HepG2 (cell line): ENCODE data around the gene MIEF2.

Source experiments
- ARNT ChIP-seq: fragments of 450-650 bp; IDR thresholded peaks from 2 replicates; pipeline ENCODE4 v1.6.1; 2017
- IKZF4 ChIP-seq: sonication (generic); formaldehyde crosslinking; IDR thresholded peaks from 2 replicates; pipeline ENCODE4 v1.5.1; 2020; ENCODE audit warnings: borderline replicate concordance, mild to moderate bottlenecking, low read depth, missing genetic modification reagents; ENCODE audit errors: not compliant biosample characterization
- JUN ChIP-seq: sonication (generic); formaldehyde crosslinking; IDR thresholded peaks from 2 replicates; pipeline ENCODE4 v1.4.0; 2020; ENCODE audit warnings: mild to moderate bottlenecking, missing genetic modification reagents
- PHF8 ChIP-seq: sonication (generic); formaldehyde crosslinking; IDR thresholded peaks from 2 replicates; pipeline ENCODE4 v1.5.0; 2020; ENCODE audit warnings: missing genetic modification reagents
- TF ChIP-seq, protein P1 (sequence below): sonication (generic); formaldehyde crosslinking; IDR thresholded peaks from 2 replicates; pipeline ENCODE4 v1.5.0; 2020; ENCODE audit warnings: mild to moderate bottlenecking, missing genetic modification reagents, moderate library complexity
- TF ChIP-seq, protein P2 (sequence below): sonication (generic); formaldehyde crosslinking; IDR thresholded peaks from 2 replicates; pipeline ENCODE4 v1.8.1; 2023; ENCODE audit warnings: mild to moderate bottlenecking, missing genetic modification reagents, borderline replicate concordance
- TF ChIP-seq, protein P3 (sequence below): sonication (generic); formaldehyde crosslinking; IDR thresholded peaks from 2 replicates; pipeline ENCODE4 v1.8.0; 2022; ENCODE audit warnings: mild to moderate bottlenecking, missing genetic modification reagents; ENCODE audit not compliant: insufficient replicate concordance

DNA sequence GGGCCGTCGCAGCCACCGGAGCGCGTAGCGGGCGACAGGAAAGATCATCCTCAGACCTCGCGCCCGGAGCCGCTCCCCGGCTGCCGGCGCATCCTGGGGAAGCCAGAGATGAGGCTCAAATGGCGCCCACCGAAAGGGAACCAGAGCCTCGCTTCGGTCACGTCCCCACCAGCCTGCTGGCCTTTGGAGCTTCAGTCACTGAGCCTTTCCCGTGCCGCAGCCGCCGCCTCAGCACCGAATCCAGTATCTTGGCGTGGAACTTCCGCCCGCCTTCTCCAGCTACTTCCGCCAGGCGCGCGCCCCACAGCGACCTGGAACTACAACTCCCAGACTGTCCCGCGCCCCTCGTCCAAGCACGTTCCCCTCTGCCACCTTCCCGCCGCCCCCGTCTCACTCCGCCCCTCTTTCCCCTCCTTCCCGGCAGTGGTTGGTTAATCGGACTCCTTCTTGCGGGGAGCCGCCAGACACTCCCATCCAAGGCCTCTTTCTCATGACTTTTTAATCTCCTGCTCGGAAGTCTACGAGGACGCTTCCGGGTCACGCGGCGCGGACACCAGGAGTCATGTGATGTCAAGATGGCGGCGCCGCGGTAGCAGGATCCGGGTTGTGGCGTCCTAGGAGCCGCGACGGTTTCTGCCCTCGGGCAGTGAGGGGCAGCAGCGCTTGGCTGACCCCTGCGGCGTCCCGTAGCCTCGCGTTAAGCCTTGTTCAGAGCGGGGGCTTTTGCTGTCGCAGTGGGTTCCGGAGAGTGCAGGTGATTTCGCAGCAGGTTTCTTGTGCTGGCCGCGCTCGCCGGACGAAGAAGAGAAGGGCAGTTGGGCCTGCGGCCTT lies 54.5 kb downstream of the MIEF2 start, which contains the start of the genes SMCR8 and TOP3A:
- TF ChIP-seq IKZF4 (CRISPR knock-in tag) (no peak), ARNT (no peak), PHF8 (CRISPR knock-in tag) (peak; percentile 82), JUN (CRISPR knock-in tag) (no peak; the same call in 1 of the 2 replicates)
- TF ChIP-seq, protein P1, sequence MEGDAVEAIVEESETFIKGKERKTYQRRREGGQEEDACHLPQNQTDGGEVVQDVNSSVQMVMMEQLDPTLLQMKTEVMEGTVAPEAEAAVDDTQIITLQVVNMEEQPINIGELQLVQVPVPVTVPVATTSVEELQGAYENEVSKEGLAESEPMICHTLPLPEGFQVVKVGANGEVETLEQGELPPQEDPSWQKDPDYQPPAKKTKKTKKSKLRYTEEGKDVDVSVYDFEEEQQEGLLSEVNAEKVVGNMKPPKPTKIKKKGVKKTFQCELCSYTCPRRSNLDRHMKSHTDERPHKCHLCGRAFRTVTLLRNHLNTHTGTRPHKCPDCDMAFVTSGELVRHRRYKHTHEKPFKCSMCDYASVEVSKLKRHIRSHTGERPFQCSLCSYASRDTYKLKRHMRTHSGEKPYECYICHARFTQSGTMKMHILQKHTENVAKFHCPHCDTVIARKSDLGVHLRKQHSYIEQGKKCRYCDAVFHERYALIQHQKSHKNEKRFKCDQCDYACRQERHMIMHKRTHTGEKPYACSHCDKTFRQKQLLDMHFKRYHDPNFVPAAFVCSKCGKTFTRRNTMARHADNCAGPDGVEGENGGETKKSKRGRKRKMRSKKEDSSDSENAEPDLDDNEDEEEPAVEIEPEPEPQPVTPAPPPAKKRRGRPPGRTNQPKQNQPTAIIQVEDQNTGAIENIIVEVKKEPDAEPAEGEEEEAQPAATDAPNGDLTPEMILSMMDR = no peak
- TF ChIP-seq, protein P2, sequence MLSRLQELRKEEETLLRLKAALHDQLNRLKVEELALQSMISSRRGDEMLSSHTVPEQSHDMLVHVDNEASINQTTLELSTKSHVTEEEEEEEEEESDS (CRISPR knock-in tag) = no peak
- TF ChIP-seq, protein P3, sequence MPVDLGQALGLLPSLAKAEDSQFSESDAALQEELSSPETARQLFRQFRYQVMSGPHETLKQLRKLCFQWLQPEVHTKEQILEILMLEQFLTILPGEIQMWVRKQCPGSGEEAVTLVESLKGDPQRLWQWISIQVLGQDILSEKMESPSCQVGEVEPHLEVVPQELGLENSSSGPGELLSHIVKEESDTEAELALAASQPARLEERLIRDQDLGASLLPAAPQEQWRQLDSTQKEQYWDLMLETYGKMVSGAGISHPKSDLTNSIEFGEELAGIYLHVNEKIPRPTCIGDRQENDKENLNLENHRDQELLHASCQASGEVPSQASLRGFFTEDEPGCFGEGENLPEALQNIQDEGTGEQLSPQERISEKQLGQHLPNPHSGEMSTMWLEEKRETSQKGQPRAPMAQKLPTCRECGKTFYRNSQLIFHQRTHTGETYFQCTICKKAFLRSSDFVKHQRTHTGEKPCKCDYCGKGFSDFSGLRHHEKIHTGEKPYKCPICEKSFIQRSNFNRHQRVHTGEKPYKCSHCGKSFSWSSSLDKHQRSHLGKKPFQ (CRISPR knock-in tag) = peak; percentile 92
